ENCODE results near the gene IMMT. TPM values are rescaled to one million over a fixed set of nuclear protein-coding genes. Genes with fewer than 3 reads are reported as not detected.

Gene IMMT
- polyA plus RNA-seq, 1 donor from 2014 or later, result 45.9 TPM

- H3K9me2 ChIP-seq (ENCODE audit: insufficient read depth, low read length), result no peaks in the 10 kb centered on the region
- no peaks in the 10 kb centered on the region for H3K27me3 ChIP-seq (ENCODE audit: insufficient read depth, low read depth, low read length)
- H3K36me3 ChIP-seq (ENCODE audit: insufficient read depth, low read length), result peaks cover 13% of the 10 kb centered on the region
Observed at GRCh38 chr2:86158286-86158685, 37.0 kb downstream of the IMMT start.

GRCh38 chr2:86157009-86157556 lies 38.2 kb downstream of the IMMT start:
- H4K20me1 ChIP-seq (ENCODE audit: insufficient read depth), result no peaks in the 10 kb centered on the region
- H3K4me3 ChIP-seq (ENCODE audit: low read length), result no peak overlapping the region
- H3K4me2 ChIP-seq (ENCODE audit: low read length), result no peak overlapping the region
- H3F3A ChIP-seq (ENCODE audit: insufficient read depth, low read length, poor library complexity, severe bottlenecking), result no peaks in the 10 kb centered on the region
- no peaks in the 10 kb centered on the region for H3K9me2 ChIP-seq (ENCODE audit: insufficient read depth, low read length)
- peaks cover 13% of the 10 kb centered on the region for H3K36me3 ChIP-seq (ENCODE audit: insufficient read depth, low read length)
- H3K79me2 ChIP-seq (replicated peaks; ENCODE audit: insufficient read depth, low read length), result no peaks in the 10 kb centered on the region
- H3K27me3 ChIP-seq (ENCODE audit: insufficient read depth, low read depth, low read length), result no peaks in the 10 kb centered on the region
- H3K9me3 ChIP-seq (ENCODE audit: low read length), result no peaks in the 10 kb centered on the region
- no peak overlapping the region for H3K27ac ChIP-seq (ENCODE audit: low read length)
- H2AFZ ChIP-seq (ENCODE audit: low read depth, low read length), result no peak overlapping the region
- H3K9ac ChIP-seq (ENCODE audit: low read length), result no peak overlapping the region
- TF ChIP-seq SMC3 (conservative IDR thresholded peaks at IDR 0.05; ENCODE audit: poor library complexity) (no peak), EZH2 (IDR thresholded peaks at IDR 0.05; ENCODE audit: borderline replicate concordance, insufficient read depth, low read length, poor library complexity, severe bottlenecking) (no peak), EP300 (conservative IDR thresholded peaks at IDR 0.05; ENCODE audit: poor library complexity, severe bottlenecking) (no peak), CTCF (IDR thresholded peaks at IDR 0.05; ENCODE audit: poor library complexity, severe bottlenecking) (no peak), TAF1 (IDR thresholded peaks at IDR 0.05; ENCODE audit: low read depth) (no peak), POLR2AphosphoS5 (IDR thresholded peaks at IDR 0.05) (no peak), RAD21 (conservative IDR thresholded peaks at IDR 0.05) (no peak)

More at GRCh38 chr2:86158286-86158685, 37.0 kb downstream of the IMMT start:
- no peak overlapping the region for H3K9ac ChIP-seq (ENCODE audit: low read length)
- no peak overlapping the region for H3K27ac ChIP-seq (ENCODE audit: low read length)
- H3K4me3 ChIP-seq (ENCODE audit: low read length), result no peak overlapping the region
- H3K4me2 ChIP-seq (ENCODE audit: low read length), result no peak overlapping the region
- H2AFZ ChIP-seq (ENCODE audit: low read depth, low read length), result no peak overlapping the region
- no peaks in the 10 kb centered on the region for H3K9me3 ChIP-seq (ENCODE audit: low read length)
- no peak for TF ChIP-seq RAD21 (conservative IDR thresholded peaks at IDR 0.05)
- no peak for TF ChIP-seq TAF1 (IDR thresholded peaks at IDR 0.05; ENCODE audit: low read depth)
- no peak for TF ChIP-seq CTCF (IDR thresholded peaks at IDR 0.05; ENCODE audit: poor library complexity, severe bottlenecking)
- no peak for TF ChIP-seq MXI1 (conservative IDR thresholded peaks at IDR 0.05; ENCODE audit: poor library complexity, severe bottlenecking)
- no peak for TF ChIP-seq REST (IDR thresholded peaks at IDR 0.05; ENCODE audit: borderline replicate concordance)
- TF ChIP-seq SMC3 (conservative IDR thresholded peaks at IDR 0.05; ENCODE audit: poor library complexity), result no peak
- no peaks in the 10 kb centered on the region for H3K79me2 ChIP-seq (replicated peaks; ENCODE audit: insufficient read depth, low read length)
- H4K20me1 ChIP-seq (ENCODE audit: insufficient read depth), result no peaks in the 10 kb centered on the region
- H3F3A ChIP-seq (ENCODE audit: insufficient read depth, low read length, poor library complexity, severe bottlenecking), result no peaks in the 10 kb centered on the region

Measured in neural cell (in vitro differentiated cells).